COLO668 (cell line): ENCODE results near the gene TBX20.
A peak's percentile ranks its signal among the peaks of the same experiment; 100 is the strongest.

Experiments
- DNase-seq: peaks from one replicate; lab custom pipeline; 2025; ENCODE audit not compliant: unreplicated experiment; lab: John Stamatoyannopoulos, UW

The TBX20 gene

GRCh38 chr7:35253710-35254495 is at the start of gene TBX20:
Gene TBX20, minus strand, starts transcription at chr7:35254100. Its CDS starts 480 bp downstream, at chr7:35253620.
- DNase-seq, result peak; percentile 96

- no peak for DNase-seq
Measured at GRCh38 chr7:35289376-35289775, 35.5 kb upstream of the TBX20 start.

- DNase-seq, result no peak
Measured at GRCh38 chr7:35286986-35287385, 33.1 kb upstream of the TBX20 start.

GRCh38 chr7:35286422-35286821 is 32.5 kb upstream of the TBX20 start:
- no peak for DNase-seq

- DNase-seq, result no peak
Measured at GRCh38 chr7:35285799-35286198, 31.9 kb upstream of the TBX20 start.

- DNase-seq, result no peak
Measured at GRCh38 chr7:35280902-35281301, 27.0 kb upstream of the TBX20 start.

- DNase-seq, result no peak
Measured at GRCh38 chr7:35277359-35277758, 23.5 kb upstream of the TBX20 start.

- DNase-seq, result no peak
Measured at GRCh38 chr7:35272246-35272645, 18.3 kb upstream of the TBX20 start.

GRCh38 chr7:35268953-35269352 is 15.1 kb upstream of the TBX20 start:
- DNase-seq, result no peak

- no peak for DNase-seq
Measured at GRCh38 chr7:35267411-35267810, 13.5 kb upstream of the TBX20 start.

- DNase-seq, result no peak
Measured at GRCh38 chr7:35263396-35263795, 9.5 kb upstream of the TBX20 start.

GRCh38 chr7:35261476-35262285 is 7.8 kb upstream of the TBX20 start:
- no peak for DNase-seq

GRCh38 chr7:35261041-35261440 is 7.1 kb upstream of the TBX20 start:
- no peak for DNase-seq

GRCh38 chr7:35260246-35260645 is 6.3 kb upstream of the TBX20 start:
- DNase-seq, result no peak

- no peak for DNase-seq
Measured at GRCh38 chr7:35259523-35259908, 5.6 kb upstream of the TBX20 start.

- DNase-seq, result no peak
Measured at GRCh38 chr7:35258868-35259522, 5.1 kb upstream of the TBX20 start.

- no peak for DNase-seq
Measured at GRCh38 chr7:35258125-35258867, 4.4 kb upstream of the TBX20 start.

GRCh38 chr7:35257251-35258124 is 3.6 kb upstream of the TBX20 start:
- no peak for DNase-seq

- DNase-seq, result no peak
Measured at GRCh38 chr7:35256256-35257175, 2.6 kb upstream of the TBX20 start.
